HG02763 (cell line): Measurements from ENCODE around the gene ZFPL1.
A peak's percentile ranks its signal among the peaks of the same experiment; 100 is the strongest.
"Not testable (repeated sequence)": the region's sequence is repeated elsewhere in the genome, so short reads cannot be mapped to it uniquely, and the experiment has no call there.

ENCODE experiments used
- ATAC-seq: cut with Tn5 transposase; IDR thresholded peaks from one replicate; pipeline ENCODE4 v1.9.1; 2021; ENCODE audit warnings: mild to moderate bottlenecking, moderate library complexity; ENCODE audit not compliant: unreplicated experiment

ZFPL1 gene

GRCh38 chr11:65112546-65113360 is 28.7 kb downstream of the ZFPL1 start:
- no peak for ATAC-seq

GRCh38 chr11:65113361-65113756 is 29.3 kb downstream of the ZFPL1 start:
- ATAC-seq = no peak

- ATAC-seq = no peak
These were observed 29.8 kb downstream of the ZFPL1 start for GRCh38 chr11:65113839-65114238.

GRCh38 chr11:65114538-65115171 is 30.6 kb downstream of the ZFPL1 start:
- ATAC-seq = no peak

GRCh38 chr11:65115361-65116082 is 31.5 kb downstream of the ZFPL1 start:
- no peak for ATAC-seq

DNA sequence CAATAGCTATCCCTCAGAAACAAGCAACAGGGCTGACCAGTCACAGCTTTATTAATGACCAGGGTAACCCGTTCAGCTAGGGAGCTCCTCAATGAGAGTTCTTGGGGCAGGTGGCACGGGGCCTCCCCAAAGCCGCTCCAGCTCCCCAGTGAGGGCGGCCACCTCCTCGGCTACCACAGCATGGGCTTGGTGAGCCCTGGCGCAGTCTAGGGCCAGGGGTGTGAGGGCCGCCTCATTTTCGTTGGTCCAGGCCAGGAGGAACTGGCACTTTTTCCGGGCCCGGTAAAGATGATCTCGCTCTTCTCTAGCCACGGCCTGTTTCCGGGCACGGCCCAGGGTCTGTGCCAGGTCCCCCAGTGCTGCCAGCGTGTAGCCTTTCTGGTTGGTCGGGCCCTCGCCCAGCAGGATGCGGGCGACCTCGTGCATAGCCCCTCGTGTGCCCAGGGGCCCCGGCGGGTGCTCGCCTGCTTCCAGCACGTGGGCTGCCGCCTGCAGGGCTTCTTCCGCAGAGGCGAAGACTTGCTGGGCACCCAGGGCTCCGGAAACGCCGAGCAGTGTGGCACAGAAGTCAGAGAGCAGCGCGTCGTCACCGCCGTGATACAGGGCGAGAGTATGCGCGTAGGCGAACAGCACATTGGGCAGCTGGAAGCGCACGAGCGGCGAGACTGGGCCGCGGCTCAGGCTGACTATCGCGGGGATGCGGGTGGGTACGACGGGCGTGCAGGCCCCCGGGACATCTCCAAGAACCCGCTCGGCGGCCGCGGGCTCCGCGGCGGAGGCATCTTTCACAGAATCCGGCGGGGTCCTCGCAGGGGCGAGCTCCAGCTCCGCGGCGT is 32.6 kb downstream of the ZFPL1 start:
- no peak for ATAC-seq

DNA sequence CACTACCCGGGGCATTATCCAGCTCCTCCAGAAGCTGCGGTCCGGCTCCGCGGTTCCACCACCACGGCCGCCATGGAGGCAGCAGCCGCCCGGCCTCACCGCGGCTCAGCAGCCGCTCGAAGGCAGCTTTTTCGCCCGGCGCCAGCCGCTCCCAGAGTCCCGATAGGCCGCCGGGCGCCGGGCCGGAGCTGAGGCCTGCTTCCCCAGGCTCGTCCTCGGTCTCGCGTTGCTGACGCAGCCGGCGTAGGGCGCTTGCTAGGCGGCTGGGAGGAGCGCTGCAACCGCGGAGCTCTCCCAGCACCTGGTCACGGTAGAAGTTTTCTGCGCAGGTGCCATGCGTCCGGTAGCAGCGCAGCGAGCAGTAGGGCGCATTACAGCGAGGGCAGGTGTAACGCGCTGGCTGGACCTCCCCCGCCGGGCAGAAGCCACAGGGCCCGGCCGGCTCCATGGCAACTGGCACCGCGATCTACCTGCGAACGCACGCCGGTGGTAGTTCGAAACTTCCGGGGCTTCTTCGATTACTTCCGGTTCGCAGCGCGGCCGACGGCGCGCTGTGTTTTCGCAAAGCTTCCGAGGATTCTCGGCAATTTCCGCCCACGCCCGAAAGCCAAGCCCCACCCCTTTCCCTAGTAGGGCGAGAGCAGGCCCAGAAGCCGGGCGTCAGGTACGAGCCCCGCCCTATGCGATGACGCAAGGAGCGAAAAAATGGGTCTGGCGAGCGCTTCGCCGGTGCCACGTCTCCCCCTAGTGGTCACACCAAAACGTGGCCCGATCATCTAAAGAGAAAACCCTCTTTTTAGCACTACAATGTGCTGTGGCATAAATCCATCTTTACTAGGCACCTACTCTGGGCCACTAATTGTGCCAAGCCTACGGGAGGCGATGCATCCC is 33.4 kb downstream of the ZFPL1 start, which contains the start of gene ZNHIT2:
Gene ZNHIT2 (minus strand): TSS at position 496 of the 891 bp plus-strand sequence. CDS start 48 bp downstream, at position 448.
- peak; percentile 71 for ATAC-seq

GRCh38 chr11:65118097-65118837 is 34.2 kb downstream of the ZFPL1 start:
- ATAC-seq = no peak

DNA sequence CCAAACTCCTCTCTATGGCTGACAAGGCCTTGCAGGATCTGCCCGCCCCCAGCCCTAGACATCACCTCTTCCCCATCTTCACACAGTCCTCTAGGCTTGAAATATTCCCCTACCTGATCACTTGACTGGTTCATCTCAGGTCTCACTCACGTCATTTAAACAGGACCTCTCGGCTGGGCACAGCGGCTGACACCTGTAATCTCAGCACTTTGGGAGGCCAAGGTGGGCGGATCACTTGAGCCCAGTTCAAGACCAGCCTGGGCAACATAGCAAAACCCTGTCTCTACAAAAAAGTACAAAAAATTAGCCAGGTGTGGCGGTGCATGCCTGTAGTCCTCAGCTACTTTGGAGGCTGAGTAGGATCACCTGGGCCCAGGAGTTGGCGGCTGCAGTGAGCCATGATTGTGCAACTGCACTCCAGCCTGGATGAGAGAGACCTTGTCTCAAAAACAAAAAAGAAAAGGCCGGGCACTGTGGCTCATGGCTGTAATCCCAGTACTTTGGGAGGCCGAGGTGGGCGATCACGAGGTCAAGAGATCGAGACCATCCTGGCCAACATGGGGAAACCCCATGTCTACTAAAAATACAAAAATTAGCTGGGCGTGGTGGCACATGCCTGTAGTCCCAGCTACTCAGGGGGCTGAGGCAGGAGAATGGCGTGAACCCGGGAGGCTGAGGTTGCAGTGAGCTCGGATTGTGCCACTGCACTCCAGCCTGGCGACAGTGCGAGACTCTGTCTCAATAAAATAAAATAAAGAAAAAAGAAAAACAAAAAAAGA is 35.1 kb downstream of the ZFPL1 start:
- not testable (repeated sequence) for ATAC-seq

- no peak for ATAC-seq
These were observed 35.6 kb downstream of the ZFPL1 start for GRCh38 chr11:65119670-65119995.

GRCh38 chr11:65120831-65121230 is 36.8 kb downstream of the ZFPL1 start:
- no peak for ATAC-seq

- no peak for ATAC-seq
These were observed 37.4 kb downstream of the ZFPL1 start for GRCh38 chr11:65121447-65121864.

DNA sequence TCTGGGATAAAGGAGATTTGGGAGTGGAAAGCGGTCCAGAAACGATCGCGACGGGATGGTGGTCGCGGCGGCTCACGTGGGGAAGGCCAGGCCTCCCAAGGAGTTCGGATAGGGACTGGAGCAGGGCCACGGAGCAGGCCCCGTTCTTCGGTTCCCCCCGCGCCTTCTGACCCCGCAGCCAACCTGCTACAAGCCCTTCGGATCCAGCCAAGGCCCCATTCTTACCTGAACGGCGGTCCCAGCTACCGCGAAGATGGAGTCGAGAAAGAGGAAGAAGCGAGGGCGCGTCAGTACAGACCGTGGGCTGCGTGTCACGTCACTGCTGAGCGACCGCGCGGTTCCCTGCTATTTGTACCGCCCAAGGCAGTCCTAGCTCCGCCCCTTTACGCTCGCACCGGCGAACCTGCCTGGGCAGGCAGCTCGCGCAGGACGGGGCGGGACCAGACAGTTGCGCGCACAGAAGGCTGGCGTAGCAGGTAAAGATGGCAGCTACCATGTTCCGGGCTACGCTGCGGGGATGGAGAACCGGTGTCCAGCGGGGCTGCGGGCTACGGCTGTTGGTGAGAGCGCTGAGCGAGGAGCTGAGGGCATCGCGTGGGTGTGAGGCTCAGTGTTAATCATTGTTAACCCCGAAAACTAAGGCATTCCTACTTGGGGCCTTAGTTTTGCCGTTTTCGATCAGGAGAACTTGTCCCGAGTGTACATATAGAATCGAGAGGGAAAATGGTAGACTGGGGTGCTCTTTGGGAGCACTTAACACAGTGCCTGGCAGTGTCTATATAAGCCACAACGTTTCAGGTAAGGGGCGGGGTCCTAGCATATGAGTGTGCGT is 38.1 kb downstream of the ZFPL1 start, which contains the start of the genes FAU and MRPL49:
Gene FAU (minus strand): TSS at position 270 of the 832 bp plus-strand sequence. CDS start 321 bp downstream, outside the sequence.
Gene MRPL49 (plus strand): TSS at position 457 of the 832 bp plus-strand sequence. CDS start 26 bp downstream, at position 483.
- peak; percentile 65 for ATAC-seq

GRCh38 chr11:65124480-65125196 is 40.6 kb downstream of the ZFPL1 start:
- no peak for ATAC-seq

DNA sequence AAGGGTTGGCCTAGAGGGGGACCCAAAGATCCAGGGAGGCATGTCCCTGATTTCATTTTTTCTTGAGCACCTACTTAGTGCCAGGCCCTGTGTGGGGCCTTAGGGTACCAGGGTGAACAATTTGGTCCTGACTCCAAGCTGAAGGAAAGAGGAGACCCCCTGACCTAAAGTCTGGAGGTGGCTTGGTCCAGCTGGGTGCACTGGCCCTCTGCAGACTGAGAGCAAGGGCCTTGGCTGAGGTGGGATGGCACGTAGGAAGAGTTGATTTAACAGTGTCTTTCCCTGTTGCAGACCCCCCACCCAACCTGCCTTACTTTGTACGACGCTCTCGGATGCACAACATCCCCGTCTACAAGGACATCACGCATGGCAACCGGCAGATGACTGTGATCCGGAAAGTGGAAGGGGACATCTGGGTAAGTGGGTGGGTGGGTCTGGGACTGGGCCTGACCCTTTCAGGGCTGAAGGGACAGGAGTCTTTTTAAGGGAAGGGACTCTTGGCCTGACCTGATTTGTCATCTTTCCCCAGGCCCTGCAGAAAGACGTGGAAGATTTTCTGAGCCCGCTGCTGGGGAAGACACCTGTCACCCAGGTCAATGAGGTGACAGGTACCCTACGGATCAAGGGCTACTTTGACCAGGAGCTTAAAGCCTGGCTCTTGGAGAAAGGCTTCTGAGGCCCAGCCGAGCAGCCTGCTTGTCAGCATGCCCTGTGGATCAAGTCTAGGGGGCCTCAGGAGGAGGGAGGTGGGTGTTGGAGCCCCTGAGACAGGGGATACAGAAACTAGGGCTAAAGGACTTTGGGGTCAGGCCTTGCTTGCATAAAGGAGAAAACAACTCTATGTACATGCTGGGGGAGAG is 41.4 kb downstream of the ZFPL1 start:
- ATAC-seq = no peak
